GM20431 (cell line): ENCODE results near the gene SHTN1.

Experiments
- in situ Hi-C: fragments of 300-500 bp; cut with MseI, MboI; formaldehyde crosslinking; loops from one replicate; pipeline ENCODE4 v1.15.0; 2020; ENCODE audit warnings: low sequenced_read_pairs; ENCODE audit not compliant: unreplicated experiment

The SHTN1 gene, protein sequence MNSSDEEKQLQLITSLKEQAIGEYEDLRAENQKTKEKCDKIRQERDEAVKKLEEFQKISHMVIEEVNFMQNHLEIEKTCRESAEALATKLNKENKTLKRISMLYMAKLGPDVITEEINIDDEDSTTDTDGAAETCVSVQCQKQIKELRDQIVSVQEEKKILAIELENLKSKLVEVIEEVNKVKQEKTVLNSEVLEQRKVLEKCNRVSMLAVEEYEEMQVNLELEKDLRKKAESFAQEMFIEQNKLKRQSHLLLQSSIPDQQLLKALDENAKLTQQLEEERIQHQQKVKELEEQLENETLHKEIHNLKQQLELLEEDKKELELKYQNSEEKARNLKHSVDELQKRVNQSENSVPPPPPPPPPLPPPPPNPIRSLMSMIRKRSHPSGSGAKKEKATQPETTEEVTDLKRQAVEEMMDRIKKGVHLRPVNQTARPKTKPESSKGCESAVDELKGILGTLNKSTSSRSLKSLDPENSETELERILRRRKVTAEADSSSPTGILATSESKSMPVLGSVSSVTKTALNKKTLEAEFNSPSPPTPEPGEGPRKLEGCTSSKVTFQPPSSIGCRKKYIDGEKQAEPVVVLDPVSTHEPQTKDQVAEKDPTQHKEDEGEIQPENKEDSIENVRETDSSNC

DNA sequence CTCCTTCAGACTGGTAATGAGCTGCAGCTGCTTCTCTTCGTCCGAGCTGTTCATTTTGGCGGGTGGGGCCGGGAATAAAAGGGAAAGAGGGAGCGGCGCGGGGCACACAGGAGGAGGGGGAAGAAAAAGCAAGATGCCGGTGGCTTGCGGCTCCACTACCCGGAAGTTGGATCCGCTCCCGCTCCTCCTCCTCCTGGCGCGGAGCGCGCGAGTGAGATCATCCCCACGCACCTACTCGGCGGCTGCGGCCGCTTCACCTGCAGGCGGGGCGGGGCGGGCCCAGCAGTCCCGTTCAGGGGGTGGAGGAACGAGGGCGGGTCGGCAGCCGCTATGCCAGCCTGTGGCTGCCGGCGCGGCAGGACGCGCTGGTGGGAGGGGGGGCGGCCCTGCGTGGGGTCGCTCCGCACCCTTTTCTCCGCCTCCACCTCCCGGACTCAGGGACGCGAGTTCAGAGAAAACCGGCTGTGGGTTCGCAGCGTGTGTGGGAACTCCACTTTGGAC lies at the start of gene SHTN1:
TSS of gene SHTN1 (minus strand) at position 162 of the 501 bp plus-strand sequence. CDS start at position 54, 108 bp downstream.
- in situ Hi-C loops: no loop called here

DNA sequence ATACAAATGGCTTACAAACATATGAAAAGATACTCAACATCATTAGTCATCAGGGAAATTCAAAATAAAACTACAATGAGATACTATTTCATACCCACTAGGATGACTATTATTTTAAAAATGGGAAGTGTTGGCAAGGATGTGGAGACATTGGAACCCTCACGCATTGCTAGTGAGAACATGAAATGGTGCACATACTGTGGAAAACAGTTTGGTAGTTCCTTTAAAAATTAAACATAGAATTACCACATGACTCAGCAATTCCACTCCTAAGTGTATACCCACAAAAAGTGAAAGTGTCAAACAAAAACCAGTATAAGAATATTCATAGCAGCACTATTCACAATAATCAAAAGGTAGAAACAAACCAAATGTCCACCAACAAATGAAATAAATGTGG lies 48.5 kb upstream of the SHTN1 start:
- in situ Hi-C loops: no loop called here

DNA sequence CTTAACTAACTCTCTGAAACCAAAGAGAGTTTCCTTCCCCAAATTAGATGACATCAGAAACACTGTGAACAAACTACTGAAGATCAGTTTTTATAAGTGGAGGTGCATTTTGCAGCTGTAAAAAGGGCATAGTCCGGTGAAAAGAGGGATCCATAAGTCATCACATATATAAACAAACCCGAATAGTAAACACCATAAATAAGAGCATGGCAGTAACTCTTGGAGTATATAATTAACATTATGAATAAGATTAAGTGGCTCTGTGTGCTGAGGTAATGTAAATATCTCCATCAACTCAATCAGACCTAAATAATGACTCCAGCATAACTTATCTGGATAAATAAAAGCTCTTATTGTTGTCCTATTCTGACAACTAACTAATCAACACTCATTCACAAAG lies 43.0 kb upstream of the SHTN1 start:
- in situ Hi-C loops: no loop called here

DNA sequence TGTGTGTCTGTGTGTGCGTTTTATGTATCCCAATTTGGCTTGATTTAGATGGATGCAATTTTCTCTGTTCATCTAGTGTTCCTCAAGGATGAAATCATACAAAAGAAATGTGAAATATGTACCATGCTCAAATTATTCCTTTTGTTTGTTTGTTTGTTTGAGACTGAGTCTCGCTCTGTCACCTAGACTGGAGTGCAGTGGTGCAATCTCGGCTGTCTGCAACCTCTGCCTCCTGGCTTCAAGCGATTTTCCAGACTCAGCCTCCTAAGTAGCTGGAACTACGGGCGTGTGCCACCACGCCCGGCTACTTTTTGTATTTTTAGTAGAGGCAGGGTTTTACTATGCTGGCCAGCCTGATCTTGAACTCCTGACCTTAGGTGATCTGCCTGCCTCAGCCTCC lies 11.3 kb upstream of the SHTN1 start:
- in situ Hi-C loops: no loop called here

DNA sequence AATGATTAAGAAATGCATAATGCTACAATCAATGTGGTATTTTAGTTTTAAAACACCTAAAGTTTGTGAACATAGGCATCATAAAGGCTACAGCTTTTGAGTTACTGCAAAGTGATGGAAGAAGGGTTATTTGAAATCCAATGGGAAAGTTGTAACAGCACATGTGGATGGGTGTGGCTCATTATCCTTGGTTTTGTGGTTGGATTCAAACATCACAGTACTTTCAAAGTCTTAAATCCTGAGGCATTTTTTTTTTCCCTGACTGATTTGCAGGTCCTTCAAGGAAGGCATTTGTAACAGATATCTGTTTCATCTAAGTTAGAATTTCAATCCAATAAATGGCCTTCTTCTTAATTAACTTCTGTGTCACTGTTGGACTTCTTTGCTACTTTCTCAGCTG lies 9.8 kb upstream of the SHTN1 start:
- in situ Hi-C loops: no loop called here

DNA sequence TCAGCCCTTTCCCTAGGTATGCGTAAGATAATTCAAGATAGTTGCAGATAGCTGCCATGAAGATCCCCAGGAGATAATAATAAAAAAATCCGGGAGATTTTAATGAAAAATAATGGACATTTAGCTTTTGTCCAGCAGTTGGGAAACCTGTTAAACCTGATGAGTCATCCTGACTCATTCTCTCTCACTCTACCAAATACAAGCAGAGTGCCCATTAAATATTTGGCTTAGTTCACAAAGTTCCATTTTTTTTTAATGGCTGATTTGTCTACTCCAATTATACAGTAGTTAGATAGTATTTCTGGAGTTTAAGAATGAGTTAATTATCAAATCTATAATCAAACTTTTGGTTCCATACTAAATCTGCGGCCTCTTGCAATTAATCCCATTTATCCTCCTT lies 2.1 kb upstream of the SHTN1 start:
- in situ Hi-C loops: no loop called here

DNA sequence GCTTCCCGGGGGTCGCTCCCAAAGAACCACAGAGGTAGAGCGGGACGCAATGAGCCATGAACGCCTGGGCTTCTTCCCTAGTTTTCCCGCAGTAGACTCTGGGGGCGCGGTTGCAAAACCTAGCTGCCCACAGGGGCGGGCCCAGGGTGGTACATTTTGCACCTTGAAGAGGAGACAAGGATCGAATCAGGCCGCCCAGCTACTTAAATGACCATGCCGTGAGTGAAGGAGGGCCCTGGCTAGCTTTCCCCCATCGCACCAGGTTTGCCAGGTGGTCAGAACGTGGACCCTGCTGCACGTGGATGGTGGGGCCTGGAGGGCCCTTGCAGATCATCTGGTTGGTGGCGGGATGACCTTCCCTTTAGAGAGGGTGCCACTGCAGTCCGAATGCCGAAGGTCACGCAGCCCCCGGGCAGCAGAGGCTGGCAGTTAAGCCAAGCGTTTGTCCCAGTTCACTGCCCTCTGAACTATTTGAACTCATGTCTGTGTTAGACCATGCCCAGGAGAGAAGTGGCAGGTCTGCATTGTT lies 604 bp upstream of the SHTN1 start:
- in situ Hi-C loops: no loop called here

DNA sequence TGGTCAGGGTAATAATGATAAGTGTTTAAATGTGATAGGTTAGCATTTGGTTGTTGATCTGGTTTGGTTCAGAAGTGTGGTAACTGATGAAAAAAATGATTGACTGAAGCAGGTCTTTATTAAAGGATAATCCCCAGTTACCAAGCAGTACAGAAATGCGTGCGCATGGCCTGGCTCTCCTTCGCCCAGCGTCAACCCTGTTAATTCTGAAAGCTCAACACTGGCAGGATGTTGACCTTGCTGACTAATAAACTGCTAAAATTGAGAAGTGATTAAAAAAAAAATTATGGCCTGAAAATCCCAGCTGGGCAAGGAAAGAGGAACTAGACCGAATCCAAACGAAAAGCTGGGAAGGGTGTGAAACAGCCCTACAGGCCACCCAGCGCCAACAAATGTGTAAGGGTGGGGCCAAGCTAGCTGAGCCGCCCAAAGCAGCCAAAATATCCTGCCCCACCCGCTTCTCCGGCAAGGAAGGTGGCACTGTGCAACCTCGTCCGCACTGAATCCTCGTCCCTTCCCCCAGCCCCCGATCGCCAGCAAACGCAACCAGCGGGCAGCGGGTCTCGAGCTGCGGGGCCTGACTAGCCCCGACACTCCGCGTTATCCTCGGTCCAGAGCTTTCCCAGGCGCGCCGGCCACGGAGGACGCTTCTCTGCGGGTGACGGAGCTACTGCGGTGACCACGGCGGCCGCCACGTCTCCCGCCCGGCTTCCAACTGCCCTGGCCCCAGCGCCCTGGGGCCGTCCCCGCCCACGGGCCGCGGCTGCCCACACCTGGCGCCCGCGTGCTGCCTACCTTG lies 561 bp downstream of the SHTN1 start:
- in situ Hi-C loops: no loop called here

DNA sequence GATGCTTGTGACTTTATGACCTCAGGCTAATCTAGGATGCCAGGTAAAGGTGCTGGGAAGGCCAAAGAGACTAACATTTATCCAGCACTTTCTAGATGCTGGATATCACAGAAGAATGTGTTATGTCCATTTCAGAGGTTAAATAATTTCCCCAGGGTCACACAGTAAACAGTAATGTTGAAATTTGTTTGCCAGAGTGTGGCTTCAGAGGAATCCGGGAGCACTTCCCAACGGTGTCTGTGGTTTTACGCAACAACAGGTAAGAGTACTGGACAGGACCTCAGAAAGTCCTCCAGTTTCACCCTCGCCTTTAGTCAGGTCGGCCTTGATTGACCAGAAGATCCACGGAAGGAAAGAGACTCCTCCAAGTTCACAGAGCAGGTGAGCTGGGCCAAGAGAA lies 1.7 kb downstream of the SHTN1 start:
- in situ Hi-C loops: no loop called here

DNA sequence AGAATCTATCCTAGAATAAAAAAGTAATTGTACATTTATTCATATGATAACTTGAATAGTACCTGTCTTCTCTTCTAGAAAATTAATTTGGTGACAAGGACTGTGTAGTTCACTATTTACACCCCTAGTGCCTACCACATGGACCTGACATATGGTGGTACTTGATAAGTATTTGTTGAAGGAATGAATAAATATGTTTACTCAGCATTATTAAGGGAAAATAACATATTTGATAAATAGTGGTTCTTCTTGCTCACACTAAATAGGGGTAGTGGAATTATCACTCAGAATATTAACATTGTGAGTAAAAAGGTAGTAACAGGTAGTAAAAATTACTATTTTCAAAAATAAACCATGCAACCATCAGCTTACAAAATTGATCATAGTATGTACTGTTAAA lies 2.8 kb downstream of the SHTN1 start:
- in situ Hi-C loops: no loop called here

DNA sequence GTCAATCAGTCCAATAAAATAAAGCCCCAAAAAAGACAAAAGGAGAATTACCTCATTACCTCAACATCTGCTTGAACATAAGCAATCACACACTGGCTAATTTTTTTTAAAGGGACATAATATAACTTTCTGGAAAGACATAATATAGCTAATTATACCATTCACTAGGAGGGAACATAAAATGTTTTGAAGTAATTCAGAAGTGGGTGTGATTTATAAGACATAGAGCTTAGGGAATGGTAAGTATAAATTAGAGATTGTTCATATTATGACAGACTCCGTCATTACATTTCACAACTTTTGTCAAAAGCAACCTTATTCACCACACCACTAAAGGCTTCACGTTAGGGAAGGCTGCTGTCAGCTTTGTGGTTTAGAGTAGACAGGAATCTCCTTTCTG lies 3.8 kb downstream of the SHTN1 start:
- in situ Hi-C loops: no loop called here

DNA sequence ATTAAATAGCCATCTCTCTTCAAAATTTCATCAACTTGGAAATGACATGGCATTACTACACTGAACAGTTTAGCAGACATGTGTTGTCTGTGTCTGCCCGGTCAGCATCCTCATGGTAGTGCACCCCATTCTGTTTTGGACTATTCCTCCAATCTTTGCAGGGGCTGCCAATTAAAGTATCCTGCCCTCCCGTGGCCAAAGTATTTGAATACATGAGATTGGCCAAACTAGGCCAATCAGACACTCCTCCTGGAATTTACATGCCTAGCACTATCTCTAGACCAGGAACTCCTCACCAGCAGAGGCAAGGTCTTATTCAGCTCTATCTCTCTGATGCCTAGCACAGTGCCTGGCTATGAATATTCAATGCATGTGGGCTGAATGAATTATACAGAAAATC lies 4.4 kb downstream of the SHTN1 start:
- in situ Hi-C loops: no loop called here

DNA sequence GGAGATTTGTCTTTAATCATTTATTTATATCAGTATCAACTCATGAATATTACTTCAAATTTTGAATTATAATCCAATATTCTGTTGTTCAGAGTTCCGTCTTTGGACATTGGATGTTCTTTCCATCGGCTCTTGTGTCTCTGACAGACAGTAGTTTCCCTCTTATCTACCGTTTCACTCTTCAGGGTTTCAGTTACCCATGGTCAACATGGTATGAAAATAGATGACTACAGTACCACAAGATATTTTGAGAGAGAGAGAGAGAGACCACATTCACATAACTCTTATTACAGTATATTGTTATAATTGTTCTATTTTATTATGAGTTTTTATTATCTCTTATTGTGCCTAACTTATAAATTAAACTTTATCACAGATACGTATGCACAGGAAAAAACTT lies 6.8 kb downstream of the SHTN1 start:
- in situ Hi-C loops: no loop called here

DNA sequence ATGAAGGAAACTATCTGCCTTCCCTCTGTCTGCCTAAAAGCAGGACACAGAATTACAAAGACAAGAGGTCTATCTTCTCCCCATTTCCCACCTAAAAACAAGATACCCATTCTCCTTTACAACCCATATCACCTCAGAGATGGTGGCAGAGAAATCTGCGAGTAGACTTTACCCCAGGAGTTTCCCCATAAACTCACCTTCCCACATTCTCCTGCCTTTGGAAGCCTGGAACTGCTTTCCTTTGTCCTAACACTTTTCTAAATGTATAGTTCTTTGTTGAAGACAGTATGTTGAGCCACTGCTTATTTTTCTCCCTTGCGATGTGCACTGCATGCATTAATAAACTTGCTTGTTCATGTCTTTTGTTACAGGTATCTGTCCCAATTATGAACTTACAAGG lies 8.0 kb downstream of the SHTN1 start:
- in situ Hi-C loops: no loop called here

DNA sequence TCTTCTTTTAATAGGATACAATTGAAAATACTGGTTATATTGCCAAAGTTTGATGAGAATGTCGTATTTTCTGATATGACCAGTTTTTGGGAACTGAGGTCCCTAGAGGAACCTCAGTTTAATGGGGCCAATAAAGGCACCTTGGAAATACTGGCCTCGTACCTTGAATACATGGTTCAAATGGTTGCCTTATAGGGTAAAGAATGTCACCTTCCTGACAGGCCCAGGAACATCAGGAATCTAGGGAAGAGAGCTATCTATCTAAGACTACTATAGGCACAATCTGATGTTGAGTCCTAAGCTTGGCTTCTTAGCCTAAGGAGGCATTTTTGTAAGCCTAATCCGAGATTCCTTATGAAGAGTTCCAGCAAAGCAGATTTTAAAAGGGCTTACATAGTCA lies 9.3 kb downstream of the SHTN1 start:
- in situ Hi-C loops: no loop called here

DNA sequence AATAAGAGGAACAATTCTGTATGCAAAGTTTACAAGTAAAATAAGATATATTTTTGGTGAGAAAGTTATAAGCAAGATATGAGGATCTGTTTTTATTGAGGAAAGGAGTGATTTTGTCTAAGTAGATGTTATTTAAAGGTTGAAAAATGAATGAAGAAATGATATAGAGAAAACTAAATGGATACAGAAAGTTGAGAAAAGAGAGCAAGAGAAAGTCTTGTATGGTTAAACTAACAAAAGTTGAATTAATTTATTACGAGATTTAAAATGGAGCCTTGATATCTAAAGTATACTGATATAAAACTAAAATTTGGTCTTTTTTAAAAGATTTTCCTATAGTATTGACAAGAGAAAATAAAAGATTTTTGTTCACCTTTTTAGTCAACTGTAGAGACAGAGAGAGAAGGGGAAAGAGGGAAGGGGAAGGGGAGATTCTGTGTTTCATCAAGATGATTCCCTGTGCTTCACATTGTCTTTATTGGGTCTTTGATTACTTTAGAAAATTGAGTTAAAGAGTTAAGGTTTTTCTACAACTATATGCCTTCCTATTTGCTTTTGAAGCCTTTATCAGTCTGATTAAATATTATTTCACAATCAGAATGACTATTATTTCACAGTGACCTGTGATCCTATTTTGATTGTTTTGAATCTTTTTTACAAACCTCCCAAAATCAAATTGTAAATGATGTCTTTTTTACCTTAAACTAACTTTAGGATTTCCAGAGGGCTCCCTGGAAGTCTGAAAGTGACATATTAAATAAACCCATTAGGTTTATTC lies 10.7 kb downstream of the SHTN1 start:
- in situ Hi-C loops: no loop called here

DNA sequence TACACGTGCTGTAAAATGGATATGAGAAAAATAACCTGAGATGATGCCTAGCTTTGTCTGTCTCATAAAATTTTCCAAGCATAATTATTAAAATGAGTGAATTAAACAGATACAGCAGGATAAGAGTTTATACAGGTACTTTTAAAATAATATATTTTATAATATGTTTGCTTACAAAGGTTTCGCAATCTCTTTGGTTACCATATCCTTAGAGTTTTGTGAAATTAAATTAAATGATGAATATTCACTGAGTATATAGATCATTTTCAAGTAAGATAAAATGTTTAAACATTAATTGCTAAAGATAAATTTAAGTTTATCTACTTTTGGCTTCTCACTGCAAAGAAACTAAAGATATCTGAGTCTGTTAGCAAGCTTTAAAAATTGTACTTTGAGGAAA lies 11.4 kb downstream of the SHTN1 start:
- in situ Hi-C loops: no loop called here

DNA sequence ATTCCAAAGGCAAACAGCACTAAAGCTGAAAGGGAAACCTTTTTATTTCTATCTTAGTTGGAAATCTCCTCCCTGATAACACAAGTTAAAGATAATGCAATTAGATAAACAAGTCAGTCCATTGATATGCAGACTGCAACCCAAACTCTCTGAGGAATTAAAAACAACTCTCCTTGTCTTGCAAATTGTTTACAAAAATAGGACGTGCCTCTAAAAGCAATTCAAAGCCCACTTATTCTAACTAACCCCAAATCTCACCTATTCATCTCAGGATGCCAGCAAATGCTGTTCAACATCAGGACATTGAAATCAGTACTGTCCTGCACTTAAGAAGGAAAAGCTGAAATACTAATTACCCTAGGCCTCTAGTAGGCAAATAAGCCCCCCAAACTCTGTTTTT lies 12.8 kb downstream of the SHTN1 start:
- in situ Hi-C loops: no loop called here

DNA sequence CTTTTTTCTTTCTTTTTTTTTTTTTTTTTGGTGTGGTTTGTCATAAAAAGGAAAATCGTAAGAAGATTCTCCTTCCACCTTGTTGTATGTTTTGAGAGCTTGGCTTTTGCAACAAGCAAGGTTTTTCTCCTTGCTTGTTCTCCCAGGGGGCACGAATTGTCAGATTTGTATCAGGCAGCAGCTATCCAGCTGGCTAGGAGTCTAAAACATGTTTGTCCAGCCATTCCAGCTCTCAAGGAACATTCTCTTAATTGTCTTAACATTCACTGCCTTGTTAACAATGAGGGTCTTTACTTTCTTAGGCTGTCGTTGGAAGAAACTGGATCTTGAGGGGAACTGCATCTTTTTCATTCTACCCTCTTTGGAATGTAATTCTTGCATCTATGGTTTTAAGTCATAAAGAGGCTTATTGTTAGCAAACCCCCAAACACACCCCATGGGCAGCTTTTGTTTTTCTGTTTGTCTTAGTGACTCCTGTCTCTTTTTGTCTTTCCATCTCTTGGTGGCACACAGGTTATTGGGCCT lies 14.6 kb downstream of the SHTN1 start:
- in situ Hi-C loops: no loop called here

DNA sequence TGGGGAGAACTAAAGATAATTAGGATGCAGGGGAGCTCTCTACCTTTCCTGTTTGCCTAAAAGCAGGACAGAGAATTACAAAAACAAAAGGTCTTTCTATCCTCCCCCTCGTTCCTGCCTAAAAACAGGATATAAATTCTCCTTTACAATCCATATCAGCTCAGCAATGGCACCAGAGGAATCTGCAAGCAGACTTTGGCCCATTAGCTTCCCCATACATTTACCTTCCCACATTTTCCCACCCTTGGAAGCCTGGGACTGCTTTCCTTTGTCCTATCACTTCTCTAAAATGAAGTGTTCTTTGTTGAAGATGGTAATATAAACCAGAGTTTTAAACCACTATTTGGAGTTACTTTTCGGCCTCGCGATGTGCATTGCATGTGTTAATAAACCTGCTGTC lies 15.5 kb downstream of the SHTN1 start:
- in situ Hi-C loops: no loop called here
